ENCODE measurements around the gene SLC38A10.

GRCh38 chr17:81306491-81306890 is 11.4 kb upstream of the SLC38A10 start:
- TF ChIP-seq, protein P1, sequence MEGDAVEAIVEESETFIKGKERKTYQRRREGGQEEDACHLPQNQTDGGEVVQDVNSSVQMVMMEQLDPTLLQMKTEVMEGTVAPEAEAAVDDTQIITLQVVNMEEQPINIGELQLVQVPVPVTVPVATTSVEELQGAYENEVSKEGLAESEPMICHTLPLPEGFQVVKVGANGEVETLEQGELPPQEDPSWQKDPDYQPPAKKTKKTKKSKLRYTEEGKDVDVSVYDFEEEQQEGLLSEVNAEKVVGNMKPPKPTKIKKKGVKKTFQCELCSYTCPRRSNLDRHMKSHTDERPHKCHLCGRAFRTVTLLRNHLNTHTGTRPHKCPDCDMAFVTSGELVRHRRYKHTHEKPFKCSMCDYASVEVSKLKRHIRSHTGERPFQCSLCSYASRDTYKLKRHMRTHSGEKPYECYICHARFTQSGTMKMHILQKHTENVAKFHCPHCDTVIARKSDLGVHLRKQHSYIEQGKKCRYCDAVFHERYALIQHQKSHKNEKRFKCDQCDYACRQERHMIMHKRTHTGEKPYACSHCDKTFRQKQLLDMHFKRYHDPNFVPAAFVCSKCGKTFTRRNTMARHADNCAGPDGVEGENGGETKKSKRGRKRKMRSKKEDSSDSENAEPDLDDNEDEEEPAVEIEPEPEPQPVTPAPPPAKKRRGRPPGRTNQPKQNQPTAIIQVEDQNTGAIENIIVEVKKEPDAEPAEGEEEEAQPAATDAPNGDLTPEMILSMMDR (conservative IDR thresholded peaks at IDR 0.05; ENCODE audit: low read depth, low read length): no peak
- TF ChIP-seq EZH2 (IDR thresholded peaks at IDR 0.05; ENCODE audit: borderline replicate concordance, low read depth, low read length, poor library complexity, severe bottlenecking): no peak
